Parathyroid adenoma (tissue), 2 donors: Measurements from ENCODE around the gene RRP12.

Experiments
- H2AFZ ChIP-seq: fragments of 300-600 bp; sonication (generic); one replicate; pipeline ENCODE4 v1.7.0; 2017; ENCODE audit warnings: antibody characterized with exemption, mild to moderate bottlenecking
- H3K27ac ChIP-seq: fragments of 300-600 bp; sonication (generic); one replicate; pipeline ENCODE4 v1.7.0; 2017
- H3K27me3 ChIP-seq: fragments of 300-600 bp; sonication (generic); one replicate; pipeline ENCODE4 v1.7.0; 2017; ENCODE audit warnings: low read length; ENCODE audit not compliant: control insufficient read depth, insufficient read depth
- H3K36me3 ChIP-seq: fragments of 300-600 bp; sonication (generic); one replicate; pipeline ENCODE4 v1.7.0; 2017; ENCODE audit warnings: low read length; ENCODE audit not compliant: control insufficient read depth, insufficient read depth
- H3K4me1 ChIP-seq: fragments of 300-600 bp; sonication (generic); one replicate; pipeline ENCODE4 v1.7.0; 2017; ENCODE audit warnings: control low read depth
- H3K4me2 ChIP-seq: fragments of 300-600 bp; sonication (generic); one replicate; pipeline ENCODE4 v1.7.0; 2017; ENCODE audit warnings: low read length
- H3K4me3 ChIP-seq: fragments of 300-600 bp; sonication (generic); one replicate; pipeline ENCODE4 v1.7.0; 2017; ENCODE audit warnings: low read depth, low read length
- H3K79me2 ChIP-seq: fragments of 300-600 bp; sonication (generic); one replicate; pipeline ENCODE4 v1.7.0; 2017; ENCODE audit warnings: control low read depth
- H3K9ac ChIP-seq: fragments of 300-600 bp; sonication (generic); one replicate; pipeline ENCODE4 v1.7.0; 2017; ENCODE audit warnings: mild to moderate bottlenecking
- H3K9me3 ChIP-seq: fragments of 300-600 bp; sonication (generic); one replicate; pipeline ENCODE4 v1.7.0; 2017; ENCODE audit warnings: low read length; ENCODE audit not compliant: control insufficient read depth
- CTCF ChIP-seq: fragments of 300-600 bp; sonication (generic); IDR thresholded peaks from one replicate; pipeline ENCODE4 v1.7.0; 2017; ENCODE audit warnings: antibody characterized with exemption, mild to moderate bottlenecking
- donor health status: primary hyperparathyroidism.

RRP12 gene, protein sequence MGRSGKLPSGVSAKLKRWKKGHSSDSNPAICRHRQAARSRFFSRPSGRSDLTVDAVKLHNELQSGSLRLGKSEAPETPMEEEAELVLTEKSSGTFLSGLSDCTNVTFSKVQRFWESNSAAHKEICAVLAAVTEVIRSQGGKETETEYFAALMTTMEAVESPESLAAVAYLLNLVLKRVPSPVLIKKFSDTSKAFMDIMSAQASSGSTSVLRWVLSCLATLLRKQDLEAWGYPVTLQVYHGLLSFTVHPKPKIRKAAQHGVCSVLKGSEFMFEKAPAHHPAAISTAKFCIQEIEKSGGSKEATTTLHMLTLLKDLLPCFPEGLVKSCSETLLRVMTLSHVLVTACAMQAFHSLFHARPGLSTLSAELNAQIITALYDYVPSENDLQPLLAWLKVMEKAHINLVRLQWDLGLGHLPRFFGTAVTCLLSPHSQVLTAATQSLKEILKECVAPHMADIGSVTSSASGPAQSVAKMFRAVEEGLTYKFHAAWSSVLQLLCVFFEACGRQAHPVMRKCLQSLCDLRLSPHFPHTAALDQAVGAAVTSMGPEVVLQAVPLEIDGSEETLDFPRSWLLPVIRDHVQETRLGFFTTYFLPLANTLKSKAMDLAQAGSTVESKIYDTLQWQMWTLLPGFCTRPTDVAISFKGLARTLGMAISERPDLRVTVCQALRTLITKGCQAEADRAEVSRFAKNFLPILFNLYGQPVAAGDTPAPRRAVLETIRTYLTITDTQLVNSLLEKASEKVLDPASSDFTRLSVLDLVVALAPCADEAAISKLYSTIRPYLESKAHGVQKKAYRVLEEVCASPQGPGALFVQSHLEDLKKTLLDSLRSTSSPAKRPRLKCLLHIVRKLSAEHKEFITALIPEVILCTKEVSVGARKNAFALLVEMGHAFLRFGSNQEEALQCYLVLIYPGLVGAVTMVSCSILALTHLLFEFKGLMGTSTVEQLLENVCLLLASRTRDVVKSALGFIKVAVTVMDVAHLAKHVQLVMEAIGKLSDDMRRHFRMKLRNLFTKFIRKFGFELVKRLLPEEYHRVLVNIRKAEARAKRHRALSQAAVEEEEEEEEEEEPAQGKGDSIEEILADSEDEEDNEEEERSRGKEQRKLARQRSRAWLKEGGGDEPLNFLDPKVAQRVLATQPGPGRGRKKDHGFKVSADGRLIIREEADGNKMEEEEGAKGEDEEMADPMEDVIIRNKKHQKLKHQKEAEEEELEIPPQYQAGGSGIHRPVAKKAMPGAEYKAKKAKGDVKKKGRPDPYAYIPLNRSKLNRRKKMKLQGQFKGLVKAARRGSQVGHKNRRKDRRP (N-terminal part only)

GRCh38 chr10:97400665-97401454 lies at the start of gene RRP12:
Gene RRP12, minus strand, starts transcription at chr10:97401340. Its CDS starts 109 bp downstream, at chr10:97401231.
- Histone ChIP-seq H3K79me2 (no peaks in the 10 kb centered on the region), H3K9me3 (no peaks in the 10 kb centered on the region), H2AFZ (peak within 1 kb of the TSS; percentile 99), H3K9ac (no peak within 1 kb of the TSS), H3K4me3 (peak within 1 kb of the TSS; percentile 76), H3K27ac (peak within 1 kb of the TSS; percentile 88), H3K4me2 (peak within 1 kb of the TSS; percentile 69), H3K36me3 (no peaks in the 10 kb centered on the region), H3K4me1 (peaks cover 5% of the 10 kb centered on the region), H3K27me3 (no peaks in the 10 kb centered on the region)
- no peak for TF ChIP-seq CTCF

GRCh38 chr10:97450828-97451227 lies 49.7 kb upstream of the RRP12 start:
- Histone ChIP-seq H3K9ac (no peak overlapping the region), H3K4me2 (no peak overlapping the region), H3K9me3 (no peaks in the 10 kb centered on the region), H3K36me3 (no peaks in the 10 kb centered on the region), H2AFZ (no peak overlapping the region), H3K79me2 (peaks cover 42% of the 10 kb centered on the region), H3K4me1 (peaks cover 7% of the 10 kb centered on the region), H3K27me3 (no peaks in the 10 kb centered on the region), H3K4me3 (no peak overlapping the region), H3K27ac (no peak overlapping the region)
- no peak for TF ChIP-seq CTCF

GRCh38 chr10:97445722-97446639 lies 44.8 kb upstream of the RRP12 start, which contains the start of the genes EXOSC1 and ZDHHC16:
Gene EXOSC1, minus strand, starts transcription at chr10:97446006. Its CDS starts 21 bp downstream, at chr10:97445985.
Gene ZDHHC16, plus strand, starts transcription at chr10:97446175. Its CDS starts 5,501 bp downstream, at chr10:97451676.
- Histone ChIP-seq H3K9me3 (no peaks in the 10 kb centered on the region), H3K4me3 (peak within 1 kb of the TSS; percentile 75), H3K27ac (peak within 1 kb of the TSS; percentile 68), H3K4me1 (peaks cover 4% of the 10 kb centered on the region), H3K79me2 (peaks cover 33% of the 10 kb centered on the region), H3K9ac (peak within 1 kb of the TSS; percentile 22), H3K4me2 (peak within 1 kb of the TSS; percentile 77), H3K36me3 (no peaks in the 10 kb centered on the region), H3K27me3 (no peaks in the 10 kb centered on the region), H2AFZ (peak within 1 kb of the TSS; percentile 82)
- TF ChIP-seq CTCF, result no peak
